Testis (tissue), 3 donors: ENCODE measurements around the gene H6PD. TPM values are rescaled to one million over a fixed set of nuclear protein-coding genes. Genes with fewer than 3 reads are reported as not detected.

ENCODE experiments used
- DNase-seq: peaks from one replicate; pipeline ENCODE4 v3.0.0-alpha.2; 2019
- H3K27ac ChIP-seq, 2 donors: fragments of 200-600 bp; sonication (generic); one replicate each; pipeline ENCODE4 v1.5.1; 2019
- H3K27me3 ChIP-seq: fragments of 200-600 bp; sonication (generic); one replicate; pipeline ENCODE4 v1.5.1; 2019
- H3K36me3 ChIP-seq: fragments of 200-600 bp; sonication (generic); one replicate; pipeline ENCODE4 v1.5.1; 2017; ENCODE audit warnings: low read depth; ENCODE audit errors: missing control alignments
- H3K4me1 ChIP-seq: fragments of 200-600 bp; sonication (generic); one replicate; pipeline ENCODE4 v1.5.1; 2019
- H3K4me3 ChIP-seq, 2 donors: fragments of 200-600 bp; sonication (generic); one replicate each; pipeline ENCODE4 v1.5.1; 2017 to 2019
- H3K9me3 ChIP-seq: fragments of 200-600 bp; sonication (generic); one replicate; pipeline ENCODE4 v1.5.1; 2017
- CTCF ChIP-seq, 3 experiments: fragments of 450-650 bp in 2 of 3; fragments of 200-600 bp in 1 of 3; sonication (generic) in 1 of 3; IDR thresholded peaks; one replicate each; pipeline ENCODE4 v1.5.1; 2016 to 2019; ENCODE audit warnings: antibody characterized with exemption in 3 of 3, mild to moderate bottlenecking in 2 of 3, moderate library complexity in 1 of 3
- POLR2A ChIP-seq: fragments of 450-650 bp; IDR thresholded peaks from one replicate; pipeline ENCODE4 v1.6.1; 2017; ENCODE audit warnings: antibody characterized with exemption, mild to moderate bottlenecking, moderate library complexity
- WGBS, 2 donors: methylation state at CpG; one replicate each; pipeline ENCODE4 v1.1.5; 2018; 5-methylcytosine and 5-hydroxymethylcytosine counted together
- intact Hi-C: fragments of 100-400 bp; cut with DNase I; formaldehyde crosslinking; loops from one replicate; pipeline ENCODE4 v1.15.1; 2023; ENCODE audit warnings: low total_unique reads
- polyA plus RNA-seq: library from polyadenylated mRNA; stranded (reverse); fragments of 350-450 nt; fragmentation: Illumina TruSeq; extraction: RNeasy Lipid Tissue Mini Kit (QIAGEN cat#74804); gene quantifications from one replicate; pipeline ENCODE4 v1.2.3, GENCODE V29; 2014; ENCODE audit warnings: low read depth, low replicate concordance; ENCODE audit not compliant: insufficient read depth
- total RNA-seq, 2 donors: library from RNA; depleted of rRNA; stranded (reverse); fragments of >200 nt; gene quantifications; one replicate each; pipeline ENCODE4 v1.2.3, GENCODE V29; 2016

Gene H6PD
- total and polyA plus RNA-seq, 3 donors from 2014 or later, result 23.8 to 67.8 (median 55.0) TPM

GRCh38 chr1:9207086-9207485, 27.5 kb upstream of the H6PD start:
- Histone ChIP-seq H3K27ac (no peak overlapping the region), H3K4me3 (no peak overlapping the region), H3K4me1 (peaks cover 1% of the 10 kb centered on the region), H3K36me3 (no peaks in the 10 kb centered on the region), H3K9me3 (no peaks in the 10 kb centered on the region), H3K27me3 (no peaks in the 10 kb centered on the region)
- intact Hi-C loops, result no loop called here
- 83 to 89% methylated on average over 5 of the region's 5 CpGs for WGBS, 2 donors
- no peak for DNase-seq
- no peak for TF ChIP-seq CTCF (IDR thresholded peaks at IDR 0.05)
- TF ChIP-seq POLR2A, result no peak

- no peak overlapping the region for H3K4me3 ChIP-seq
- intact Hi-C loops, result no loop called here
- H3K4me1 ChIP-seq, result no peaks in the 10 kb centered on the region
- TF ChIP-seq POLR2A (no peak), CTCF (IDR thresholded peaks at IDR 0.05) (no peak)
- DNase-seq, result no peak
- H3K9me3 ChIP-seq, result no peaks in the 10 kb centered on the region
- 95 to 97% methylated on average over 5 of the region's 5 CpGs for WGBS, 2 donors
- H3K36me3 ChIP-seq, result no peaks in the 10 kb centered on the region
- no peaks in the 10 kb centered on the region for H3K27me3 ChIP-seq
- H3K27ac ChIP-seq, result no peak overlapping the region
These were observed 26.9 kb upstream of the H6PD start for GRCh38 chr1:9207715-9208114.

DNA sequence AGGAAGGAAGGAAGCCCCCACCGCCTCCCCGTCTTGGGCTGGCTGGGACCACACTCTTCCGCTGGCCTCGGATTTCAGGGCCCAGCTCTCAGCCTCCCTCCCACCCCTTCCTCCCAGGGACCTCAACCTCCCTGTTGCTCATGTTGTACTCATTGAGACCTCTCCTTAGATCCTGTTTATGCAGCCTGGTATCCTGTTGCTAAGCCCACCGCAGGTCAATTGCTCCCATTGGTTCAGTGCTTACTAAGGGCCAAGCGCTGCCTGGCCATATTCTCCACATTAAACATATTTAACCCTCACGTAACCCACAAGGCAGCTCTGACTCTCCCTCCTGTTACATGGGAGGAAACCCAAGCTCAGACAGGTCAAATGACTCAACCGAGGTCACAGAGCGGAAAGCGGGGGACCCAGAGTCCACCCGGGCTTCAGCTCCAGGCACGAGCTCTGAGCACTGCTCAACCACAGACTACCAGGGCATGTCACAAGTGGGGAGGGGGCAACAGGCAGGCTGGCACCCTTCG, 23.2 kb upstream of the H6PD start:
- no peak overlapping the region for H3K4me3 ChIP-seq
- intact Hi-C loops, result no loop called here
- H3K27me3 ChIP-seq, result no peaks in the 10 kb centered on the region
- H3K27ac ChIP-seq, result no peak overlapping the region
- 80 to 90% methylated on average over 12 to 13 of the region's 13 CpGs for WGBS, 2 donors
- H3K36me3 ChIP-seq, result no peaks in the 10 kb centered on the region
- H3K4me1 ChIP-seq, result no peaks in the 10 kb centered on the region
- H3K9me3 ChIP-seq, result no peaks in the 10 kb centered on the region
- no peak for TF ChIP-seq POLR2A
- no peak for TF ChIP-seq CTCF (IDR thresholded peaks at IDR 0.05)
- no peak for DNase-seq

DNA sequence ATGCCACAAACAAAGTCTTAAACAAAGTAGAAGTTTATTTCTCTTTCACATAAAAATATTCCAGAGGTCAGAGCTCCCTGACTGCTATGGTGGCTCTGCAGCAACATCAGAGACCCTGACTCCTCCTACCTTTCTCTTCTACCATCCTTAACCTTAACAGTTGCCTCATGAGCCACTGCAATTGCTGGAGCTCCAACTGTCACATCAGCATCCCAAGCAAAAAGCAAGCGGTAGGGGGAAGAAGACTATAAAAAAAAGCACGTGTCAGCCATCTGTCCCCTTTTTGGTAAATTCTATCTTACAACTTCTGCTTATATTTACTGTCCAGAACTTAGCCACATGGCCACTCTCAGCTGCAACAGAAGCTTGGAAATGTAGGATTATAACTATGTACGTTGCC, 21.8 kb upstream of the H6PD start:
- intact Hi-C loops, result no loop called here
- no peaks in the 10 kb centered on the region for H3K36me3 ChIP-seq
- H3K4me1 ChIP-seq, result no peaks in the 10 kb centered on the region
- no peak overlapping the region for H3K4me3 ChIP-seq
- no peaks in the 10 kb centered on the region for H3K9me3 ChIP-seq
- no peak for DNase-seq
- no peak for TF ChIP-seq POLR2A
- no peak for TF ChIP-seq CTCF (IDR thresholded peaks at IDR 0.05)
- 86 to 92% methylated on average over 3 of the region's 3 CpGs for WGBS, 2 donors
- H3K27me3 ChIP-seq, result no peaks in the 10 kb centered on the region
- H3K27ac ChIP-seq, result no peak overlapping the region

- WGBS, 2 donors, result 87 to 94% methylated on average over 10 of the region's 10 CpGs
- H3K4me3 ChIP-seq, result no peak overlapping the region
- H3K27ac ChIP-seq, result no peak overlapping the region
- intact Hi-C loops, result no loop called here
- no peaks in the 10 kb centered on the region for H3K27me3 ChIP-seq
- no peak for TF ChIP-seq CTCF (IDR thresholded peaks at IDR 0.05)
- no peak for TF ChIP-seq POLR2A
- H3K4me1 ChIP-seq, result no peaks in the 10 kb centered on the region
- DNase-seq, result no peak
- no peaks in the 10 kb centered on the region for H3K9me3 ChIP-seq
- H3K36me3 ChIP-seq, result no peaks in the 10 kb centered on the region
These were observed 20.6 kb upstream of the H6PD start for GRCh38 chr1:9213956-9214355.
